ENCODE results near the gene AHCYL1.
"Not testable (repeated sequence)": the region's sequence is repeated elsewhere in the genome, so short reads cannot be mapped to it uniquely, and the experiment has no call there.

DNA sequence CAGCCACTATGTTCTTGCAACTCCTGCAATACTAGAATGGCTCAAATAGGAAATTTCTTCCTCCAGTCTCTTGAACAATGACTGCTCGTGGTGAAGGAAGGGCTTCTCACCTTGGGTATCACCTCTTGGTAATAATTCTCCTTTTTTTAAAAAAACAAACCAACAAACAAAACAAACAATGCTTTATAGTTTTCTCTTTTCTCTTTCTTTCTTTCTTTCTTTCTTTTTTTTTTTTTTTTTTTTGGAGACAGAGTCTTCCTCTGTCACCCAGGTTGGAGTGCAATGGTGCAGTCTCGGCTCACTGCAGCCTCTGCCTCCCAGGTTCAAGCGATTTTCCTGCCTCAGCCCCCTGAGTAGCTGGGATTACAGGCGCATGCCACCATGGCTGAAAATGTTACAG, 46.1 kb downstream of the AHCYL1 start:
- TF ChIP-seq, protein P1, sequence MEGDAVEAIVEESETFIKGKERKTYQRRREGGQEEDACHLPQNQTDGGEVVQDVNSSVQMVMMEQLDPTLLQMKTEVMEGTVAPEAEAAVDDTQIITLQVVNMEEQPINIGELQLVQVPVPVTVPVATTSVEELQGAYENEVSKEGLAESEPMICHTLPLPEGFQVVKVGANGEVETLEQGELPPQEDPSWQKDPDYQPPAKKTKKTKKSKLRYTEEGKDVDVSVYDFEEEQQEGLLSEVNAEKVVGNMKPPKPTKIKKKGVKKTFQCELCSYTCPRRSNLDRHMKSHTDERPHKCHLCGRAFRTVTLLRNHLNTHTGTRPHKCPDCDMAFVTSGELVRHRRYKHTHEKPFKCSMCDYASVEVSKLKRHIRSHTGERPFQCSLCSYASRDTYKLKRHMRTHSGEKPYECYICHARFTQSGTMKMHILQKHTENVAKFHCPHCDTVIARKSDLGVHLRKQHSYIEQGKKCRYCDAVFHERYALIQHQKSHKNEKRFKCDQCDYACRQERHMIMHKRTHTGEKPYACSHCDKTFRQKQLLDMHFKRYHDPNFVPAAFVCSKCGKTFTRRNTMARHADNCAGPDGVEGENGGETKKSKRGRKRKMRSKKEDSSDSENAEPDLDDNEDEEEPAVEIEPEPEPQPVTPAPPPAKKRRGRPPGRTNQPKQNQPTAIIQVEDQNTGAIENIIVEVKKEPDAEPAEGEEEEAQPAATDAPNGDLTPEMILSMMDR (IDR thresholded peaks at IDR 0.05 in 2 of 3, conservative IDR thresholded peaks at IDR 0.05 in 1 of 3; ENCODE audit: borderline replicate concordance in 1 of 3, insufficient read depth in 1 of 3, low read depth in 2 of 3, low read length in 2 of 3): not testable (repeated sequence)
- not testable (repeated sequence) for TF ChIP-seq RAD21 (IDR thresholded peaks at IDR 0.05; ENCODE audit: low read depth); EGR1 (IDR thresholded peaks at IDR 0.05; ENCODE audit: low read depth); EZH2phosphoT487 (IDR thresholded peaks at IDR 0.05; ENCODE audit: borderline replicate concordance); POLR2A (IDR thresholded peaks at IDR 0.05; ENCODE audit: borderline replicate concordance, extremely low read depth, insufficient read depth, insufficient read length)
